ENCODE measurements around the gene SCNN1B.

Gene SCNN1B

GRCh38 chr16:23403547-23403946 lies 101.4 kb downstream of the SCNN1B start:
- no peak for DNase-seq (ENCODE audit: low read depth in 3 of 3, low spot score in 1 of 3)

GRCh38 chr16:23406024-23406423 lies 103.9 kb downstream of the SCNN1B start:
- no peak for DNase-seq (ENCODE audit: low read depth in 3 of 3, low spot score in 1 of 3)

- DNase-seq (ENCODE audit: low read depth in 3 of 3, low spot score in 1 of 3), result no peak
Measured at GRCh38 chr16:23406546-23407240, 104.6 kb downstream of the SCNN1B start.

GRCh38 chr16:23407436-23408127 lies 105.5 kb downstream of the SCNN1B start:
- no peak for DNase-seq (ENCODE audit: low read depth in 3 of 3, low spot score in 1 of 3)

GRCh38 chr16:23408242-23408822 lies 106.2 kb downstream of the SCNN1B start:
- DNase-seq (ENCODE audit: low read depth in 3 of 3, low spot score in 1 of 3), result no peak

GRCh38 chr16:23408823-23409298 lies 106.8 kb downstream of the SCNN1B start:
- no peak for DNase-seq (ENCODE audit: low read depth in 3 of 3, low spot score in 1 of 3)

GRCh38 chr16:23409522-23409921 lies 107.4 kb downstream of the SCNN1B start:
- DNase-seq (ENCODE audit: low read depth in 3 of 3, low spot score in 1 of 3), result no peak

GRCh38 chr16:23410176-23410575 lies 108.1 kb downstream of the SCNN1B start:
- DNase-seq (ENCODE audit: low read depth in 3 of 3, low spot score in 1 of 3), result no peak

GRCh38 chr16:23414731-23415130 lies 112.6 kb downstream of the SCNN1B start:
- no peak for DNase-seq (ENCODE audit: low read depth in 3 of 3, low spot score in 1 of 3)

- no peak for DNase-seq (ENCODE audit: low read depth in 3 of 3, low spot score in 1 of 3)
Measured at GRCh38 chr16:23416816-23417215, 114.7 kb downstream of the SCNN1B start.

- DNase-seq (ENCODE audit: low read depth in 3 of 3, low spot score in 1 of 3), result no peak
Measured at GRCh38 chr16:23420011-23420410, 117.9 kb downstream of the SCNN1B start.

GRCh38 chr16:23423496-23424049 lies 121.5 kb downstream of the SCNN1B start:
- DNase-seq (ENCODE audit: low read depth in 3 of 3, low spot score in 1 of 3), result no peak

- no peak for DNase-seq (ENCODE audit: low read depth in 3 of 3, low spot score in 1 of 3)
Measured at GRCh38 chr16:23424292-23424958, 122.3 kb downstream of the SCNN1B start.

GRCh38 chr16:23428351-23428750 lies 126.2 kb downstream of the SCNN1B start:
- DNase-seq (ENCODE audit: low read depth in 3 of 3, low spot score in 1 of 3), result no peak
